ENCODE measurements around the gene UBR7.

- no peak for TF ChIP-seq CTCF (IDR thresholded peaks at IDR 0.05; ENCODE audit: borderline replicate concordance, extremely low read depth, low read length, poor library complexity, severe bottlenecking)
- TF ChIP-seq EZH2 (IDR thresholded peaks at IDR 0.05; ENCODE audit: borderline replicate concordance, low read depth, low read length, severe bottlenecking) = no peak
Measured at GRCh38 chr14:93239869-93240677, 33.0 kb downstream of the UBR7 start.

All from DND-41 (cell line).